C4-2B (cell line): ENCODE data around the gene PPP2R2B.

Experiments used
- H3K27ac ChIP-seq: fragments of 450-650 bp; 2 replicates; pipeline ENCODE4 v1.5.1; 2017
- ZFX ChIP-seq: fragments of 450-650 bp; IDR thresholded peaks from 2 replicates; pipeline ENCODE4 v1.6.1; 2017
- TF ChIP-seq, protein P1 (sequence below): fragments of 450-650 bp; conservative IDR thresholded peaks from 2 replicates; pipeline ENCODE4 v1.5.1; 2017; ENCODE audit warnings: mild to moderate bottlenecking

Gene PPP2R2B

GRCh38 chr5:146851133-146851532 lies 27.4 kb downstream of the PPP2R2B start:
- no peak overlapping the region for H3K27ac ChIP-seq
- no peak for TF ChIP-seq ZFX
- TF ChIP-seq, protein P1, sequence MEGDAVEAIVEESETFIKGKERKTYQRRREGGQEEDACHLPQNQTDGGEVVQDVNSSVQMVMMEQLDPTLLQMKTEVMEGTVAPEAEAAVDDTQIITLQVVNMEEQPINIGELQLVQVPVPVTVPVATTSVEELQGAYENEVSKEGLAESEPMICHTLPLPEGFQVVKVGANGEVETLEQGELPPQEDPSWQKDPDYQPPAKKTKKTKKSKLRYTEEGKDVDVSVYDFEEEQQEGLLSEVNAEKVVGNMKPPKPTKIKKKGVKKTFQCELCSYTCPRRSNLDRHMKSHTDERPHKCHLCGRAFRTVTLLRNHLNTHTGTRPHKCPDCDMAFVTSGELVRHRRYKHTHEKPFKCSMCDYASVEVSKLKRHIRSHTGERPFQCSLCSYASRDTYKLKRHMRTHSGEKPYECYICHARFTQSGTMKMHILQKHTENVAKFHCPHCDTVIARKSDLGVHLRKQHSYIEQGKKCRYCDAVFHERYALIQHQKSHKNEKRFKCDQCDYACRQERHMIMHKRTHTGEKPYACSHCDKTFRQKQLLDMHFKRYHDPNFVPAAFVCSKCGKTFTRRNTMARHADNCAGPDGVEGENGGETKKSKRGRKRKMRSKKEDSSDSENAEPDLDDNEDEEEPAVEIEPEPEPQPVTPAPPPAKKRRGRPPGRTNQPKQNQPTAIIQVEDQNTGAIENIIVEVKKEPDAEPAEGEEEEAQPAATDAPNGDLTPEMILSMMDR: no peak

GRCh38 chr5:146849694-146850303 lies 28.8 kb downstream of the PPP2R2B start:
- no peak overlapping the region for H3K27ac ChIP-seq
- TF ChIP-seq, protein P1: no peak
- no peak for TF ChIP-seq ZFX

DNA sequence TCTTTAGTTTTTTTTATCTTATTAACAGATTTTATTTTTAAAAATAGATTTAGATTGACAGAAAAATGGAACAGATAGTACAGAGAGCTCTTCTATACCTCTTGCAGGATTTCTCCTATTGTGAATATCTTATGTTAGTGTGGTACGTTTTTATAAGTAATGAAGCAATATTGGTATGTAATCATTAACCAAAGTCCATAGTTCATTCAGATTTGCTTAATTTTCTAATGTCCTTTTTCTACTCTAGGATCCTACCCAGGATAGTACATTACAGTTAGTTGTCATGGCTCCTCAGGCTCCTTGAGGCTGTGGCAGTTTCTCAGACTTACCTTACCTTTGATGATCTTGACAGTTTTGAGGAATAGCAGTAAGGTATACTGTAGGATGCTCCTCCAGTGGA lies 30.4 kb downstream of the PPP2R2B start:
- H3K27ac ChIP-seq: no peak overlapping the region
- TF ChIP-seq, protein P1: no peak
- no peak for TF ChIP-seq ZFX

DNA sequence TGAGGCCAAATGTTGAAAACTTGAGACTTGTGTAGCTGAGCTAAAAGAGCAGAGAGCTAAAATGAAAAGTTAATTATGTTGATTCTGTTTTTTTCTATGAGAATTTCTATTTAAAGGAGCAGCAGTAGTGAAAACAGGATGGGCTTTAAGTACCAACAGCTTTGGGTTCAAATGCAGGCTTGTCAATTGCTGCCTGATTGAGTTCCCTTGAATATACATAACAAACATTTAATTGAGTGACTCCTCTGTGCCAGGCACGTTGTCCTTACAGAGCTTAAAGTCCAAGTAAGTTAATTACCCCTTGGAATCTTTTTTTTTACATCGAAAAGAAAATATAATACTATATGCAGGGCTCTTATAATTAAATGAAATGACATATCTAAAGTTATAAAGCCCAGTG lies 38.5 kb downstream of the PPP2R2B start:
- TF ChIP-seq ZFX: no peak
- H3K27ac ChIP-seq: no peak overlapping the region

DNA sequence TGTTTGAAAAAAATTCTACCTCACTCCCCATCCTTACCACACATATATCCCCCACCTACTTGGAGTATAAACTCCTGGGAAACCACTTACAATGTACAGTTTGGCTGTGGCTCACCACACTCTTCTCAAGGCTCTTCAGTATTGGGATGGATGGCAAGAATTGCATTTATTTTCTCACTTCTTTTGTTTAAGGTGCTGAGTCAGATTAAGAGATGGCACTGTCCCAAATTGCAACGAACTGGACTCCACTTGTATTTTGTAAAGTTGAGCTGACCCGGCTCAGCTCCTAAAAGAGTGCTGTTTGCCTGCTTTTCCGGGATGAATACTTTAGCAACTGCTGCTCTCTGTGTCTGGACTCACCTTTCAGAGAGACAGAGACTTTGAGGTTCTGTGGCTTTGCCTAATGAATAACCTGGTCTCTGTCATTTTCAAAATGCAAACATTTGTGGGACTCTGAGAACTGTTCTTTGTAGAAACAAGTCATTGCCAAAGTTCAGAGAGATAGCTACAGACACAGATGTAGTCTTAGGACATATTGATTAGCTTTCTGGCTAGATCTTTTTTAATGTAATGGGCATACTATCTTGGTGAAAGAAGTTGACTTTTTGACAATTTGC lies 42.2 kb downstream of the PPP2R2B start:
- no peak overlapping the region for H3K27ac ChIP-seq
- no peak for TF ChIP-seq ZFX
- TF ChIP-seq, protein P1: no peak

DNA sequence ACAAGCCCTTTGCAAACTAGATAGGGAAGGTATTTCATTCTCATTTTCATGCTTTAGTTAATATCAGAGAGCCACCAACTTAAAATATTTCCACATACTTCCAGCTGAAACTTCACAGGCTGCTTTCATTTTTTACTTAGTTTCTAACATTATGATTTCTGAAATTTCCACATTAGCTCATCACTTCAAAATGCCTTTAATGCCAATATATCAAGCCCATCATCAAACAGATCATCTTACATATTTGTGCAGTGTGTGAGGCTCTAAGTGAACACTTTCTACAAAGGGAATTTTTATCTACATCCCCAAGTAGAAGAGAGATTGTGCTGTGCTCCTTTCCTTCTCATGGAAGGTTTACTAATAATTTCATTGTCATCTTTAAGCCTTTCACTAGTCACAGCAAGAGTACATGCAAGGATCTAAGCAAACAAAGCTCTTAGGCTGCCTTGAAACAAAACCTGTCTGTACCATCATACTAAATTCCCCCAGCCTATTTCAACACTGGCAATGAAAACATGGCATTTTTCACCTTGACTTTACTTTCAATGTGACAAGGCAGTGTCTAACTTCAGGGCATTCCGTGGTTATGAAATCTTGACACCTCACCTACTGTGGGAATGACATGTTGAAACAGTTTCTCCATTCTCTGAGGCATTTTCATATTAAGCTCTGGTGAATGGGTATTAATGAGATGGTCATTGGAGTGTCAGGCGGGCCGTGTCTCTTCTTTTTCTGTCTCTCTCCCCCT lies 45.4 kb downstream of the PPP2R2B start:
- TF ChIP-seq ZFX: no peak
- TF ChIP-seq, protein P1: no peak
- H3K27ac ChIP-seq: no peak overlapping the region

- TF ChIP-seq ZFX: no peak
- TF ChIP-seq, protein P1: no peak
Measured at GRCh38 chr5:146828385-146828784, 50.2 kb downstream of the PPP2R2B start.

More at GRCh38 chr5:146828385-146828784, 50.2 kb downstream of the PPP2R2B start:
- H3K27ac ChIP-seq: no peak overlapping the region
